Kidney capillary endothelial cell (primary cell): Measurements from ENCODE around the gene ATP2B1.

Source experiments
- DNase-seq: peaks from one replicate; pipeline ENCODE4 v3.0.0-alpha.2; 2018; ENCODE audit warnings: low spot score

The ATP2B1 gene

DNA sequence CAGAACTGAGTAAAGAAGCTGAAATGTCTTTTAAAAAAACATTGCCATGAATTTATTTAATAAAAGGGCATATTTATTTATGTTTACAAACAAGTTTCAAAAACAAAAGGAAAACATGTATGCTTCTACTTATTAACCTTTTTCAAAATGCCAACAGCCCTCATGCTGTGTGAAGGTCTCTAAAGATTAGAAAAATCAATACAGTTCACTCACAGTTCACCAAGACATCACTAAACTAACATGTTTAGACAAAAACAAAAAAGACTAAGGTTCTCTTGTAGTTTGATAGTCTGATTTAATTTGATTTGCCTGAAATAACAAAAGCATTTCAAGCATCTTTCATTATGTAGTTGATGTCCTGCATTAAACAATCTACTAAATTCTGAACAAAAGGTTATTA lies 118.9 kb downstream of the ATP2B1 start:
- no peak for DNase-seq

DNA sequence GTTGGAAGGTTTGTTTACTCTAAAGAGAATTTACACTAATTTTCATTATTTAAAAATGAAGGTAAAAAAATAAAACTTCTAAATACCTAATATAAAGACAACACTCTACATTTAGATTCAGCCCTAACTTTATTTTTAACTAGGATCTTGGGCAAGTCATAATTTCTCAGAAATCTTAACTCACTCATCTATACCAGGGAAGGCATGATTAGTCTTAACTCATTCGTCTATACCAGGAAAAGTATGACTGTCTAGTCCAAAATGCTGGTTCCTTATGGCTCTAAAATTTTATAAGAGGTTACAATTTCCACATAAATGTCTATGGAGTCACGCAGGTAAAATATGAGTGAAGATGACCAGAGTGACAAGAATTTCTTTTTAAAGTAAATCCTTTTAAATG lies 130.1 kb downstream of the ATP2B1 start:
- no peak for DNase-seq

DNA sequence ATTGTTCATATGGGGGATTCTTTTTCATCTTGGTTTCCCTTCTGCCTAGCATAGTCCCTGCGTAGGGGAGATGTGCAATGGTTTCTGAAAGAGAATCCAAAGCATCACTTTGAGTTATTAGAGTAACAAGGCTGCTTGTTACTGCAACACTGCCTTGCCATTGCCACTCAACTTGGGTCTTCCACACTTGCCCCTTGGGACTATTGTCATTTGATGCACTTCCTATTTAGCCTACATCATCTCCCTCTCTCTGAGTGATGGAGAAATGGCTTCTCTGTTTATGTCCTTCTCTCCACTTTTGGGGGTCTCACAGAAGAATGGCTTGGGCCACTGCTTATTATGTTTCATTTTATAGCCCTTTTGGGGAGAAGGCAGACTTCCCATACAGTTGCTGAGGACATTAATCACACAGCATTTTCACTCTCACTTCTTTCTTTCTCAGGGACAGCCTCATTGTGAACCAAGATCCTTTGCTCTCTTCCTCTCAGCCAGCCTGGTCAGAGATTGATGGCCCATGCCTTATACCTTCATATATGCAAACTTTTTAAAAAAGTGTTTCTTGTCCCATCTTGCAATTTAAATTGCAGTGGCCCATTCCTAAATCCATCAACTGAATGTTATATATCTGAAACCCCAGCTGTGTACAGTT lies 131.9 kb downstream of the ATP2B1 start:
- no peak for DNase-seq

DNA sequence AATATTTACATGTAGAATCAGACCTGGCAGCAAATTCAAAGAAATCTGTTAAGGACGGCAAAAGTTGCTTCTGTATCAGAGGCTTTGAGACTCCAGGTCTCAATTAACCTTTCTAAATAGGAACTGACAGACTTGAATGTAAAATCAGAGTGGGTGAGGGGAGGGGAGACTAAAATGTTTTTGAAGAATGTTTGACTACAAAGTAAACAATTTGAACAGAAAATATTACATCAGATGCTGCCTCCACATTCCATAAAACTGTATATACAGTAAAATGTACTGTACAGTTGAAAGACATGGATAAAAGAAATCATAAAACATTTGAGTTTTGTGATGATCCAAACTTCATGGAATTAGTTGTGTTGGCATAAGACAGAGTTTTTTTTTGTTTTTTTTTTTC lies 133.3 kb downstream of the ATP2B1 start:
- no peak for DNase-seq

DNA sequence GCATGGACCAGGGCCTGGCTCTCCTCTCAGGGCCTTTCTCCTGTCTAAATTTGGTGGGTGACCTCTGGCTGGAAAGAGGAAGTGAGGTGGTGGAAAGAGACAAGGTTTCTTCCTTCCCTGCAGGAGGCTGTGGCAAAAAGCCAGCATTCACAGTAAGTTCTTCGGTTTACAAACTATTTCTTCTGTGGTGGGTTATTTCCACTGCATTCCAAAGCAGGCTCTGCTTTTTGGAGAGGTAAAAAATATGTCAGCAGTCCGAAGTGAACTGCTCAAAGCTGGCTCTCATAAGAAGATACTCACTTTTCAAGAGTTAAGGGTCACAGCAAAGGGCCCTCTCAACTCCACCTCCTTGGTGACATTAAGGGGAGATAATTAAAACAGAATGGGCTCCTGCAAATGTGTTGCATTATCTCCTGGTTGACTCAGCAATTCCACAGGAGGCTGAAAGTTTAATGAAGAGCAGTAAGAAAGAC lies 133.9 kb downstream of the ATP2B1 start:
- DNase-seq, result peak; percentile 25

DNA sequence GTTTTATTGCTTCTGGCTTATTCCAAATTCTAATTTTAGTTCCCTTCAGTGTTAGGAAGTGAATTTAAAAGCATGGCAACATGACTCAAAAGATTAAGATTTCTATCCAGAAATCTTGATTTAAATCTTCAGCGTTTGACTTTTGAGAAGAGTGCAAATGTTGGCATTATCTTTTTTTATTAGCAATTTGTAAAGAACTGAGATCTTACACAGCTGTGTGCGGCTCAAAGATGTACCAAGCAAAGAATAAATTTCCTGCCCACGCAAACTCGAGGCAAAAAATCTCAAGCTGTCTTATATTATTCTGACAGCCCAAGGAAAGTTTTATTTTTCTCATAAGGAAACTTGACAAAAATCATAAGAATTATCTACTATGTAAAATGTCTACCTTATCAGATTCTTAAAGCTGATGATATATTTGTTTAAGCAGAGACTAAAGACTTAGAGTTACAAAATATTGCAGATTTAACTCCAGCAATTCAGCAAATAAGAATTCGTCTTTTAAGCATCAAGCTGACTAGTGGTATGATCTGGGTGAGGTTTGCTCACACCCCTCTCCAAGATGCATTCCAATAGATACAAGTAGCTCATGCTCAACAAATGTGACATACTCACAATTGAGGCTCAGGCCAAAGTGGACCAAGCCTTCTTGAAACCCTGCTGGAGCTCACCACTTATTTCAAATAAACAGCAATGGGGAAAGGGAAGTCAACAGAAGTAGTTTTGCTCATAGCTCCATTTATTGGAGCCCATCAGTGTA lies 135.4 kb downstream of the ATP2B1 start:
- DNase-seq, result no peak

DNA sequence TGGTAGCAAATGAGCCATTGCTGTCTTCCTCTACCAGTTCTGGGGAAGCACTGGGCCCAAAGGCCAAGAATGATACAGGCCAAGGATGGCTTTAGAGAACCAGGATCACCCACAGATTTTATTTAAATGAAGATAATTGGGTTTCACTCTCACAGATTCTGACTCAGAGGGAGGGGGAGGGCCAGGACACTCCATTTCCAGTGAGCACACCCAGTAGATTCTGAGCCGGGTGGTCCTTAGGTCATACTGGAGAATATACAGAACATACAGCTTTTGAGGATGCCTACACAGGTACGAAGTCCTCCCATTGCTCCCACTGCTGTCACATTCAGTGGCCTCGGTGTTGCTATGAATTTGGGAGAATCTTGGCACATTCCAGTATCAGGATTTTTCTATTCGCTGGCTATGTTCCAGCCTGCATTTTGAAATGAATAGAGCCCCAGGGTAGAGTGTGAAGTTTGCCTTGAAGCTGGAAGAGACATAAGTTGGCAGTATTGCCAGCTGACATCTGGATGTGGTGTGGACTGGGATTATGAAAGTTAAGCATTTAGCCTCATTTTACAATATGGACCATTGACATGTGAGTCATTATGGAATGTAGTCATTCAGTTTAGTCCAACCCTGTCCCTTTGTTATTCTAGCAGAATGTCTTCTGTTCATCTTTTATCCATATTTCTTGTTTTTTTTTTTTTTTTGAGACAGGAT lies 137.0 kb downstream of the ATP2B1 start:
- no peak for DNase-seq

DNA sequence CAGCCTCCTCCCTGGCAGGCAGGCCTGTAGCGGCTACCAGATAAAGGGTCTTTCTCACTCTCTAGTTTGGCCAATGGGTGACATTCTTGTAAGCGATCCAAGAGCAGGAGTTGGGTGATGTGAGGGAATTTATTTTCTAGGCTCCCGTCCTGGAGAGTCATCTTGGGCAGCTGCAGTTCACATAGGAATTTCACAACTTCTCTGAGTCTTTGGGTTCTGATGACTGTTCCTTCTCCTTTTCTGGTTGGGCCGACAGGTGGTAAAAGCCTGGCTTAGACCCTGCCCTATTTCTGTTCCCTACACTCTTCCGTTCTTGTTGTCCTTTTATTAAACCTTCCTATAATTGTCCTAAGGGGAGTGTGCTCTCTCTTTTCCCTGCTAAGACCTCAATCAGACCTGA lies 140.2 kb downstream of the ATP2B1 start:
- DNase-seq, result no peak

DNA sequence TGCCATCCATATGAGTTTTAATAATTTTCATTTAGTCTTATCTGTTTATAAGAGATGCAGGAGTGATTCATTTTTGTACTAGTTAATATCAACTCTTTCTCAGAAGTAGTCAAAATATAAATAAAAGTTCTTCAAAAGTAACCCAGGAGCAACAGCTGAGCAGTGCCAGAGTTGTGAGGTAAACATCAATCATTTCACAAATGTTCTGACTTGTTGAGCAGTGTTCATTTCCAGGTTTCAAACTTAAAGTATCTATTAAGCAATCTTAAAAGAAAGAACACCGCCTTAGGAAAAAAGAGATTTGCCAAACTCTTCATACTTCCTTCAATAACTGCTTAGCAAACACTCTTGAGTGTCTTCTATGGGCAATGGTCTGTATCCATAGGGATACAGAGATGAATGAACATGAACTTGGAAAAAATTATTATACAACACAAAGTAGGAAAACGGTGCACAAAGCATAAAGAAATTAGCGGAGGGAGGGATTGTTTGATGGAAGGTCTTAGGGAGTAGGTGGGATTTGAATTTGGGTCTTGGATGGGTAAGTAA lies 140.9 kb downstream of the ATP2B1 start:
- DNase-seq, result no peak

DNA sequence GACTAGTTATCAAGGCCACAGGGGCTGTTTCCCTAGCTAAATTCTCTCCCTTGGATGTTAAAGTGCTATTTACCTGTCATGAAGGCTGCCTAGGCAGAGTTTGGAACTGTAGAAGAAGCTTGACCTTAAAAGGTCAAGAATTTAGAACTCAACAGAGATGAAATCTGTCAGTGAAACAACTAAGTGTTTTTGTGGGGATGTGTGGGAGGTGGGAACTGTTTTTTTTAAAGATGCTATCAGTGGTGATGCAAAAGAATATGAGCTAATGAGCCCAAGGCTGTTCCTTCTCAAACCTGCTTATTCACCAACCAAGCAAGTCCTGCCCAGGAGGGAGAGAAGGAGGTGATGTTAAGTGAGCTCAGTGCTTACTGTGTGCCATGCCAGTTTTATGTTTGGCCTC lies 142.0 kb downstream of the ATP2B1 start:
- DNase-seq, result no peak

DNA sequence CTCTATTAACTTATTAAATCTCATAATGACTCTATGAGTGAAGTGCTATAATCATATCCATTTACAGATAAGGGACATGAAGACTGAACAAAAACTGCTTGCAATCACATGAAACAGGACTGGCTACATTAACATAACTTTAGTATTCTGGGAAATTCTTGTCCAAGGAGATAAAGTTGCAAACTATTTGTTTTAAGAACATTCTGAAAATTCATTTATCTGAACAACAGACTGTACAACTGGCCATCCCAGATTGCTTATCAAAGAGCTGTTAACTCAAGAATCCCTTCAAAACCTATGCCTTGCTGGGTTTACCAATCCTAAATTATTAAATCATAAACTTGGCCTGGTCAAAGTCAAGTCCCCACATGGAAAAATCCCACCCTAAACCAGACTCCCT lies 143.6 kb downstream of the ATP2B1 start:
- no peak for DNase-seq

DNA sequence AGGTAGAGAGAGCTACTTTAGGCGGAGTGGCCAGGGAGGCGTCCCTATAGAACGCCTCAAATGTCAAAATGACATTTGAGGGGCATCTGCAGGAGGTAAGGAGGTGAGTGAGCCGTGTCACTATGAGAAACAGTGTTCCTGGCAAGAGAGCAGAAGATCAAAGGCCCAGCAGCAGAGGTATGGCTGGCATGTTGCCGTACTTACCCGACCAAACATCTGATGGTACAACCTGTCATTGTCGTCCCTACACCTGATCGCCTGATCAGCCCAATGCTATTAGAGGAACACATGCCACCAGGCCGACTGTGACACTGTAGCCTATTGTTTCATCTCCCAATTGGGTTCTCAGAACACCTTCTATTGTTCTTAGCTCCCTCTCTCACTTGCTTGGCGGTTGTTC lies 148.9 kb downstream of the ATP2B1 start:
- DNase-seq, result no peak

DNA sequence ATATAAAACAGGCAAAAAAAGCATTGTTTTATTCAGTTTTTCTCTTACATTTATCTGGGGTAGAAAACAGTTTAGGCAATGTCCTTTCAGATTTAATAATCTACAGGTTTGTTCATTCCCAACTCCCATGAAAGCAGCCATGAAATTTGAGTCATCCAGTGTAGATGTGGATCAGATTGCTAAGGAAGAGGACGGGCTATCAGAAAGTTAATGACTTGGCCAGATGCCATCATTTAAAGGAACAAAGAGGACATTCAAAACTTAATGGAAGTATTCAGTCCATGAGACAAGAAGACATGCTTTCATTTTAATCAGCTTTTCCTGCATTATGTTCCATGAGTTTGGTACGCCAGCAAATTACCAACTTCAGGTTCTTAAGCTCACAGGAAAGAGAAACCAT lies 151.7 kb downstream of the ATP2B1 start:
- no peak for DNase-seq

DNA sequence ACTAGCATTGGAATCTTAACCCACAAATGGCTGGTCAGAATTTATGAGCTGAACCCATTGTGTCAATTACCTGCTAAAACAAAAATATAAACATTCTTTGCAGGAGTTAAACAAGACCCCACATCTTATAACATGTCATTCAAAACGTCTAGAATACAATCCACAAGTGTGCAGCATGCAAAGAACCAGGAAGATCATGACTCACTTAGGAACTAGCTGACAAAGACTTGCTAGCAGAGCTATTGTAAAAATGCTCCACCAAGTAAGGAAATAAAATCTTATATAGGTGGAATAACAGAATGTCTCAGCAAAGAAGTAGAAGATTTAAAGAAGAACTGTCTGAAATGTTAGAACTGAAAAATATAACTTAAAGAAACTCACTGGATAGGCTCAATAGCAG lies 156.3 kb downstream of the ATP2B1 start:
- DNase-seq, result peak; percentile 31

DNA sequence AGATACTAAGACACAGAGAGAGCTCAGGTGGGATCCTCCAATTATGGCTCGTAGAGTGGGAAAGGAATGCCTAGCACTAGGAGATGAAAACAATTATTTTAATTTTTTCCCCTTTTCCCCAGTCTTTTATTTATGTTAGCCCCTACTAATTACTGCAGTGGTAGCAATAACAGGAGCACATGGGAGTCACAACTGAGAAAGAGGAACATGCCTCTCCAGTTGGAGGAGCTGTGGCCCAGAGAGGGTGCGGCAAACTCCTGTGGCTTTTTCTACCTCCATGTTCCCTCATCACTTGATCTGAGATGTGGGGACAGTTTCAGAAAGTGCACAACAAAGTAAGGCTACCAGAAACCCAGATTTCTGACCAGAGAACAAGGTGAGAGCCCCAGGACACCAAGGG lies 156.9 kb downstream of the ATP2B1 start:
- no peak for DNase-seq

DNA sequence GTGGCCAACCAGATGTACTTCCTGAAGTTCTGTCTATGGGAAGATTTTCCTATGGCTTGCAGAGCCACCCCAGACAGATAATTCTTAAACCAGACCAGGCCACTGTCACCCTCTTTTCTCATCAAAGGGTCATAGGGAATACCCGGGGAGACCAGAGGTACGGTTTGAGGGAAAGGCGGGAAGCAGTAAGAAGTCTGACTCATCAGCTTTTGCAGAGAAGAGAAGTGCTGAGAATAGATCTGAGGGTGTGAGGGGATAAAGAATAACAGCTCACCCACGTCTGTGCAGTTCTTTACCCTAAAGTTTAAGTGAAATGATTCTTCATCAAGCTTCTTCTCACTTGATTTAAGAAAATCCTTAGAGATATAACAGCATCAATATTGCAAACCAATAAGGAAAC lies 161.5 kb downstream of the ATP2B1 start:
- no peak for DNase-seq

DNA sequence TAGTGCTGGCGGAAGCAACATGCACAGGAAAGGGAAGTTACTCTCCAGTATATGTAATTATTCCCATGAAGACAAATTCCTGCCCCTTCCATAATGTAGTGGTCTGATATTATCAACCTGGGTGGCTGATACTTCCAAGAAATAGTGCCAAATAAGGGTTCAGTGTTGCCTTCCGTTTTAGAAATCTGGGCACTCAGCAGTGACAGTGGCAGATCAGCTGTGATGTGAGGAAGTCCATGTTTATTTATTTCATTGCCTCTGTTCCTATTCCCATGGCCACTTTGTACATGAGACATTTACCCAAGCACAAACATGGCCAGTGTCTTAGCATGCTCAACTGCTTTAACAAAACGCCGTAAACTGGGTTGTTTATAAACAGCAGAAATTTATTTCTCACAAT lies 162.5 kb downstream of the ATP2B1 start:
- DNase-seq, result no peak

DNA sequence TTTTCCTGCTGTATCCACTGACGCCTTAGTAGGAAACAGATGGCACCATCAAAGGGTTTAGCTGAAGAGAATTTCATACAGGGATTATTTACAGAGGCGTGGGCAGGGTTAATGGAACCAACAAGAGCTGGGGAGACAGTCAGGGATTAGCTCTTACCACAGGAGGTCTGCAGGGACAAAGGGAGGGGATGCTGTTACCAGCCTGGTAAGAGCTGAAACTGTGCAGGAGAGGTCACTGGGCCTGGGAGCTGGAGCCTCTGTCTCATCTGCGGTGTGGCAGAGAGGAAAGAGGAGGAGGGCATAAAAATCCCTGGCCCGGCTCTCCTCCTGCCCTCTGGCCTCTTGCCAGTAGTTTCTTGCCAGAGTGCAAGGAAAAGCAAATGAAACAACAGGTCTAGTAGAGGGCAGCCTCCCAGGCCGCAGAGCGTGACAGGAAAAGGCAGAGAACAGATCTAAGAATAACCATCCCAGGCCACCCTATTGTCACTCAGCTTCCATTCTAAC lies 163.9 kb downstream of the ATP2B1 start:
- DNase-seq, result no peak

DNA sequence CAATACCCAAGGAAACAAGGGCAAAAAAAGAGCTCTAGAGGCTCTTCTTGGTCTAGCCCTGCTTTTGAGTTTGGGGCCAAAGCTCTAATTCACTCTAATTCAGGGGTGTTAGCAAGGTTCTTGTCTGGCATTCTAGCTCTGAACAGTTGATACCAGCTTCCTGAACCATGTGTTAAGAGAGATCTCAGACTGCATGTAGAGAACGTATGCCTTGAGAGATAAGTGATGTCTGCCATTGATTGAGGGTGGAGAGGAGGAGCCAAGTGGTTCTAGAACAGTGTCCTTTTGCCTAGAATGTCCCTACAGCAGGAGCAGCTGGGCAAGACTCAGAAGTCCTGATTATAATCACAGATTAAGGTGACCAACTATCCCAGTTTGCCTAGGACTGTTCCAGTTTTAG lies 164.6 kb downstream of the ATP2B1 start:
- DNase-seq, result no peak

DNA sequence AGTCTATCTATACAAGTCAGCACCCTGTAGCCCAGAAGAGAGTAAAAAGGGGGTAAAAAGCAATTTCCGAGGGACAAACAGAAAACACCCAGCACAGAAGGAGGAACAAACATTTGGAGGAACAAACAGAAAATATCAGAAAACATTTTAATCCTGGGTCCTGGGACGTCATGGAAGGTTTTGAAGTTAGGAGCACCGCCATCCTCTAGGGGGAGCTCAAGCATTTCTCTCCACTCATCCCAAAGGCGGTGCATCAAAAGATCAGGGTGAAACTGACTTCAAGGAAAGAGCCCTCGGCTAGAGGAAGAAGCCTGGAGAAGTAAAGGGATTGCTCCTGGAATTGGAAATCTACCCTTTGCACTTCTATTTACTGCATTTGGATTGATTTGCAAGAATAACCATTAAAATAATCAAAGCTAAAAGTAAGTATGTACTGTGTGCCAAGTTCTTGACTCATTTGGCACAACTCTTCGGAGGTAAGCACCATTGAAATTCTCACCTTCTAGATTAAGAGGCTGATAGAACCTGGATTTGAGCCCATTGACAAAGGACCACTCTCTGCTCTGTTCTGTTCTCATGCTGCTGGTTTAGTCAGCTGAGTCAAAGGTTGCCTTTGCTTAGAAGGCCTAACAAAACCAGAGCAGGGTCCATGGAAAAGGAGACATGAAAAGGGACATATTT lies 165.6 kb downstream of the ATP2B1 start:
- peak; percentile 85 for DNase-seq

DNA sequence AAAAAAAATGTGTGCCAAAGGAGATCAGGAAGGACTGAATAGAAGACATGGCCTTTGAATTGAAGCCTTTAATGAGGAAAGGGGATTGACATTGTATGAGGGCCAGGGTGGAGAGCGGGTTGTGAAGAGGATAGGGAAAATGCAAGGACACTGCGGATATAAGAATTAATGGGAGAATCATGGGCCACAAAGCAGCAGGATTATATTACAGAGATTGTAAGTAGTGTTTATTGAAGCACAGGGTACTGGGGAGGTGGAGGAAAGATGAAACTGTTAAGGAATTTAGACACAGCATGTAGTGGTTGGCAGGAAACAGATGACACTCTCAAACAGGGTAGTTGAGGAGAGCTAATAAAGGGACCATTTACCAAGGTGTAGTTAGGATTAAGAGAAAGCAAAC lies 166.4 kb downstream of the ATP2B1 start:
- DNase-seq, result no peak

DNA sequence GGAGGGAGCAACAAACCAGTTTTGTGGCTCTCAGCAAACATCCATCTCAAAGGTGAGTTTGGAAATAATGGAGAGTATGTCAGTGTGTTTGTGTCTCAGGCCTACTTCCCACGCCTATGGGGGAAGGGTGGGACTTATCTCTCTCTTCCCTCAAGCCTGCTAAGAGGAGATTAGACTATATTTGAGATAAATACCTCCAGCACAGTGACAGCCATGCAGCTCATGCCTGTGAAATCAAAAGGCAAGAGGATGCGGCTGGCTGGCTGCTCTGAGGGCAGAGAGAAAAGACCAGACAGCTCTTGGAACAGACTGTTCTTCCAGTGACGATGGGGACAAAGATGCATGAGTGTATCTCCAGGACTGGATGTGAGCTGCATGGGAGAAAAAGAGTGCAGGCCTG lies 168.1 kb downstream of the ATP2B1 start:
- no peak for DNase-seq
